PC-9 (cell line): ENCODE results near the gene PDE4B.

ENCODE experiments used
- EZH2 ChIP-seq: fragments of 200-600 bp; sonication (generic); IDR thresholded peaks from 2 replicates; pipeline ENCODE4 v1.8.0; 2017; ENCODE audit warnings: antibody characterized with exemption, low read depth
- TF ChIP-seq, protein P1 (sequence below): fragments of 200-600 bp; sonication (generic); conservative IDR thresholded peaks from 2 replicates; pipeline ENCODE4 v1.6.1; 2017; ENCODE audit warnings: mixed run types, antibody characterized with exemption, mild to moderate bottlenecking, moderate library complexity

DNA sequence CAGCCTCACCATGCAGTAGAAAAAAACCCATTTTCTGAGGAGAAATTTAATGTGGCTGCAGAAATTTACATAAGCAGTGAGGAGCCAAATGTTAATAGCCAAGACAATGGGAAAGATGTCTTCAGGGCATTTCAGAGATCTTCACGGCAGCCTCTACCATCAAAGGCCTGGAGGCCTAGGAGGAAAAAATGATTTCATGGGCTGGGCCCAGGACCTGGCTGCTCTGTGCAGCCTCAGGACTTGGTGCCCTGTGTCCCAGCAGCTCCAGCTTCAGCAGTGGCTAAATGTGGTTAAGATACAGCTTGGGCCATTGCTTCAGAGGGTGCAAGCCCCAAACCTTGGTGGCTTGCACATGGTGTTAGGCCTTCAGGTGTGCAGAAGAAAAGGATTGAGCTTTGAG, 48.0 kb upstream of the PDE4B start:
- TF ChIP-seq, protein P1, sequence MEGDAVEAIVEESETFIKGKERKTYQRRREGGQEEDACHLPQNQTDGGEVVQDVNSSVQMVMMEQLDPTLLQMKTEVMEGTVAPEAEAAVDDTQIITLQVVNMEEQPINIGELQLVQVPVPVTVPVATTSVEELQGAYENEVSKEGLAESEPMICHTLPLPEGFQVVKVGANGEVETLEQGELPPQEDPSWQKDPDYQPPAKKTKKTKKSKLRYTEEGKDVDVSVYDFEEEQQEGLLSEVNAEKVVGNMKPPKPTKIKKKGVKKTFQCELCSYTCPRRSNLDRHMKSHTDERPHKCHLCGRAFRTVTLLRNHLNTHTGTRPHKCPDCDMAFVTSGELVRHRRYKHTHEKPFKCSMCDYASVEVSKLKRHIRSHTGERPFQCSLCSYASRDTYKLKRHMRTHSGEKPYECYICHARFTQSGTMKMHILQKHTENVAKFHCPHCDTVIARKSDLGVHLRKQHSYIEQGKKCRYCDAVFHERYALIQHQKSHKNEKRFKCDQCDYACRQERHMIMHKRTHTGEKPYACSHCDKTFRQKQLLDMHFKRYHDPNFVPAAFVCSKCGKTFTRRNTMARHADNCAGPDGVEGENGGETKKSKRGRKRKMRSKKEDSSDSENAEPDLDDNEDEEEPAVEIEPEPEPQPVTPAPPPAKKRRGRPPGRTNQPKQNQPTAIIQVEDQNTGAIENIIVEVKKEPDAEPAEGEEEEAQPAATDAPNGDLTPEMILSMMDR = no peak
- no peak for TF ChIP-seq EZH2
